MM.1S (cell line): Measurements from ENCODE around the gene SREBF2.

Experiments
- EZH2phosphoT487 ChIP-seq: fragments of 300-600 bp; sonication (generic); IDR thresholded peaks from 2 replicates; pipeline ENCODE4 v1.6.1; 2018; ENCODE audit warnings: antibody characterized with exemption, low read length
- TF ChIP-seq, protein P1 (sequence below): fragments of 300-600 bp; sonication (generic); IDR thresholded peaks from 2 replicates; pipeline ENCODE4 v1.5.1; 2016; ENCODE audit warnings: antibody characterized with exemption, low read length, mixed read lengths

DNA sequence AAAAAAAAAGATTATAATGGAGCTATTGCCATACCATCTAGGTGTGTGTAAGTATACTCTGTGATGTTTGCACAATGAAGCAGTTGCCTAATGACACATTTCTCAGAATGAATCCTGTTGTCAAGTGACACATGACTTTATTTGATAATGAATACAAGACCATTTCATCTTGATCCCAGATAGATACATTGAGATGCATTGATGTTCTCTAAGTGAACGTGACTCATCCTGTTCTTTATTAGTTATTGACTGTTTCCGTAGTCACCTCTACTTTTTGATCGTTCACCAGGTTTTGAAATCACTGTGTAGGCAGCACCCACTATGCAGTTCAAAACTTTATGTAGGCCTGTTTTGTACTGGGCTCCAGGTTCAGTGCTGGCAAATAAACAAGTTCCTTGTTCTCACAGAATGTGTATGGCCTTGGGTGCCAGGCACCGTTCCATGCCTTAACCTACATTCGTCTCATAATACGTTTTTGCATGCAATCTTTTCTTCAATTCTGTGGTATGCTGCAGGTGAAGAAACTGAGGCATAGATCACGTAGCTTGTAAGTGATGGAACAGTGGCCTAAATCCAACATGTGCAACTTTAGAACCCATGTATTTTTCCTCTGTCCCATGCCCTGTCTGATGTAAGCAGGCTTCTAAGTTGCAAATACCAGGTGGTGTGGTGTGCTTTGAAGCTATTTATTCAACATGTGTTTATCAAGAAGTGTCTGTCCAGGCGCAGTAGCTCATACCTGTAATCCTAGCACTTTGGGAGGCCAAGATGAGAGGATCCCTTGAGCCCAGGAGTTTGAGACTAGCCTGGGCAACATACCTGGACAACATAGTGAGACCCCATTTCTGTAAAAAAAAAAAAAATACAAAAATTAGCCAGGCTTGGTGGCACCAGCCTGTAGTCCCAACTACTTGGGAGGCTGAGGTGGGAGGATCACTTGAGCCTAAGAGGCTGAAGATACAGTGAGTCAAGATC is 10.4 kb downstream of the SREBF2 start:
- TF ChIP-seq, protein P1, sequence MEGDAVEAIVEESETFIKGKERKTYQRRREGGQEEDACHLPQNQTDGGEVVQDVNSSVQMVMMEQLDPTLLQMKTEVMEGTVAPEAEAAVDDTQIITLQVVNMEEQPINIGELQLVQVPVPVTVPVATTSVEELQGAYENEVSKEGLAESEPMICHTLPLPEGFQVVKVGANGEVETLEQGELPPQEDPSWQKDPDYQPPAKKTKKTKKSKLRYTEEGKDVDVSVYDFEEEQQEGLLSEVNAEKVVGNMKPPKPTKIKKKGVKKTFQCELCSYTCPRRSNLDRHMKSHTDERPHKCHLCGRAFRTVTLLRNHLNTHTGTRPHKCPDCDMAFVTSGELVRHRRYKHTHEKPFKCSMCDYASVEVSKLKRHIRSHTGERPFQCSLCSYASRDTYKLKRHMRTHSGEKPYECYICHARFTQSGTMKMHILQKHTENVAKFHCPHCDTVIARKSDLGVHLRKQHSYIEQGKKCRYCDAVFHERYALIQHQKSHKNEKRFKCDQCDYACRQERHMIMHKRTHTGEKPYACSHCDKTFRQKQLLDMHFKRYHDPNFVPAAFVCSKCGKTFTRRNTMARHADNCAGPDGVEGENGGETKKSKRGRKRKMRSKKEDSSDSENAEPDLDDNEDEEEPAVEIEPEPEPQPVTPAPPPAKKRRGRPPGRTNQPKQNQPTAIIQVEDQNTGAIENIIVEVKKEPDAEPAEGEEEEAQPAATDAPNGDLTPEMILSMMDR, result no peak
- no peak for TF ChIP-seq EZH2phosphoT487
